NCI-H524 (cell line): ENCODE data around the gene BICDL2.
"Not testable (repeated sequence)": the region's sequence is repeated elsewhere in the genome, so short reads cannot be mapped to it uniquely, and the experiment has no call there.

Experiments used
- DNase-seq, 2 experiments: peaks; one replicate each; lab custom pipeline; 2025; lab: John Stamatoyannopoulos, UW

The BICDL2 gene

GRCh38 chr16:3065069-3065741, 28.5 kb upstream of the BICDL2 start, which contains the start of gene IL32:
TSS of gene IL32 (plus strand) at chr16:3065640. CDS start at chr16:3065812, 172 bp downstream.
- DNase-seq, result no peak

GRCh38 chr16:3063625-3064386, 27.1 kb upstream of the BICDL2 start:
- DNase-seq, result no peak

- no peak for DNase-seq
These were observed 25.8 kb upstream of the BICDL2 start for GRCh38 chr16:3062553-3062952.

- DNase-seq, result no peak
These were observed 23.8 kb upstream of the BICDL2 start for GRCh38 chr16:3060339-3061127.

- no peak for DNase-seq
These were observed 23.0 kb upstream of the BICDL2 start for GRCh38 chr16:3059723-3060242.

GRCh38 chr16:3059041-3059722, 22.4 kb upstream of the BICDL2 start:
- DNase-seq, result peak; percentile 69 to 87

GRCh38 chr16:3058139-3059030, 21.6 kb upstream of the BICDL2 start:
- peak; percentile 44 to 77 for DNase-seq

GRCh38 chr16:3057181-3058138, 20.7 kb upstream of the BICDL2 start:
- no peak for DNase-seq

GRCh38 chr16:3056336-3057180, 19.8 kb upstream of the BICDL2 start:
- DNase-seq, result no peak

GRCh38 chr16:3055734-3056115, 19.0 kb upstream of the BICDL2 start:
- DNase-seq, result not testable (repeated sequence)

GRCh38 chr16:3054965-3055733, 18.4 kb upstream of the BICDL2 start:
- no peak for DNase-seq

- not testable (repeated sequence) for DNase-seq
These were observed 16.6 kb upstream of the BICDL2 start for GRCh38 chr16:3053330-3053710.

- not testable (repeated sequence) for DNase-seq
These were observed 16.0 kb upstream of the BICDL2 start for GRCh38 chr16:3052571-3053329.

GRCh38 chr16:3051494-3051893, 14.8 kb upstream of the BICDL2 start:
- DNase-seq, result no peak

GRCh38 chr16:3051009-3051408, 14.3 kb upstream of the BICDL2 start:
- no peak for DNase-seq

GRCh38 chr16:3050487-3050886, 13.7 kb upstream of the BICDL2 start:
- DNase-seq, result no peak

- DNase-seq, result no peak
These were observed 13.3 kb upstream of the BICDL2 start for GRCh38 chr16:3049921-3050481.
